Stimulated activated CD8-positive, alpha-beta memory T cell treated with anti-CD3 and anti-CD28 coated beads, Interleukin-15, amount 100 ng/mL, for 1 hour (primary cell): Measurements from ENCODE around the gene C22orf23.

Experiments used
- DNase-seq: peaks from one replicate; pipeline ENCODE4 v3.0.0-alpha.2; 2020; ENCODE audit warnings: low read depth

The C22orf23 gene

GRCh38 chr22:37898441-37899181, 54.8 kb downstream of the C22orf23 start:
- no peak for DNase-seq

DNA sequence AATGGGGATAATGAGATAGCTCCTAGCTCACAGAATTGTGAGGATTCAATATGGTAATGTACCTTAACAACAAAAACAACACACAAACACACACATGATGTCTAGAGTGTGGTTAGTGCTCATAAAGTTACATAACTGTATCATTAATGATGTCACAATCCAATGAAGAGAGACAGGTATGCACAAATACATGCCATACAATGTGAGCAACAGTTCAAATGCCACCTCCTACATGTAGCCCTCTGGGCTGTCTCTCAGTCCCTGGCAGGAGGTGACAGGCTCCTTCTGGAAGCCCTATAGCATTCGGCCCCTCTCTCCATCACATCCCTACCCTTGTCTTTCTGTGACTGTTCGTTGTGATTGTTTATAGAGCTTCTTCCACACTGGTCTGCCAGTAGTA, 55.6 kb downstream of the C22orf23 start:
- DNase-seq: no peak

DNA sequence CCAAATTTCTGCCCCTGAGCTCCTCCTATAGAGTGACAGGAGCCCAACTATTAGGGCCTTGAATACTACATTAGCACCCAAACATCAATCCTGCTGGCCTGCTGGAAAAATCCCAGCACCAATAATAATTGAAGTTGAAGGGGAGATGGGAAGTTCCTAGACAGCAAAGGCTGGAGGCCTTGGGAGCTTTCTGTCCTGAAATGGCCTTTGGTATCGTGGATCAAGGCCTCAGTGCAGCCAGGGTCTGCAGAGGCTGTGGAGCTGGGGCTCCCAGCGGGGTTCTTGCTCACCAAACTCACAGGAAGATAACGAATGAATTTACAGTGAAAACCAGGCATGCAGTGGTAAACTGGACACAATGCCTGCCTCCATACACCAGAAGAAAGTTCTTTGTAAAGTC, 56.5 kb downstream of the C22orf23 start:
- DNase-seq: no peak

- no peak for DNase-seq
These were observed 57.2 kb downstream of the C22orf23 start for GRCh38 chr22:37896181-37896592.

DNA sequence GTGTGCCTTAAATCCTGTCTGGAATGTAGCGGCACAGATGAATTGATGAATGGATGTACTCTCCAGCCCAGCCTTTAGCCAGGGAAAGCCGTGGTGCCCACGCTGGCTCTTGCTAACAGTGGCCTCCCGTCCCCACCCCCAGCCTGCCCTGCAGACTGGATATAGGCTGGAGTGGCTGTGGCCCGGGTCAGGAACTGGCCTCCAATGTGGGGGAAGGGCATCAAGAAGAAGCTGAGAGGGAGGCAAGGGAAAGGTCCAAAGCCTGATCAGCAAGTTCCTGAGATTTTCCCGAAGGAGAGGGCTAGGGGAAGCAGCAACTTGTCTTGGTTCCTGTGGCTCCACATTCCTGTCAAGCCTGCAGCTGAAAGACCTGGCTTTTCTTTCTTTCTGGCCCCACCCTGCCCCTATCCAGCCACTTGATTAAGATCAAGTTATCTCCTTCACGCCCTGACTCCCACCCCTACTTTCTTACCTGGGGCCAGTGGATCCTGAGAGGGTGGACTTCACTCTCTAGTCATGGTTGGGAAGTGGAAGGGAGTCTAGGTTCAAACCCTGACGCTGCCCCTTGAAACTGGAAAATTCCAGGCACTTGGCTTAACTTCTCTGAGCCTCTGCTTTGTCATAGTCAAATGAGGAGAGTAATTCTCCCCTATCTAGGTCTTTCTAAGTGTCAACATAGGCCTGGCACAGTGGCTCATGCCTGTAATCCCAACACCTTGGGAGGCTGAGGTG, 58.3 kb downstream of the C22orf23 start:
- DNase-seq: no peak

DNA sequence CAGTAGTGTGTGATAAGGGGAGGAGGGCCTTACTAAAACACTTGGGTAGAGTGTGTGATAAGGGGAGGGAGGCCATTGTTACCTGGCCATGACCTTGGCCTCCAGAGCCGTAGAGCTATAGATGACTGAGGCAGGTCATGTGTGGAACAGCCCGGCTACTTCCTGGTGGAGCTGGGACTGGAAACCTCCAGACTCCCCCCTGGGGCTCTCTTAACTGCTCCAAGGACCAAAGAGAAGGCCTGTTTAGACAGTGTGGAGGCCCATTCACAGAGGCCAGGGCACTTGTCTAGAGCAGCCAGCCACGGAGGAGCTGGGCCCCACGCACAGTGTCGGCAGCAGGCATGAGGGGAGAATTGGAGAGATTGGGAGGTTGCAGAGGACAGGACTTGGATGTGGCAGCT, 59.8 kb downstream of the C22orf23 start:
- no peak for DNase-seq
